ENCODE measurements around the gene PHACTR3. TPM values are rescaled to one million over a fixed set of nuclear protein-coding genes. Genes with fewer than 3 reads are reported as not detected.

Gene PHACTR3
- total RNA-seq, 2 experiments from 2014 or later: not detected

- no peaks in the 10 kb centered on the region for H3K36me3 Mint-ChIP-seq (ENCODE audit: low read depth)
- H3K9me3 Mint-ChIP-seq: peaks cover 13% of the 10 kb centered on the region
- no peaks in the 10 kb centered on the region for H3K4me1 Mint-ChIP-seq (ENCODE audit: low read depth)
- no peak overlapping the region for H3K4me3 Mint-ChIP-seq
- DNase-seq (no peak), ATAC-seq (no peak)
- H3K27ac Mint-ChIP-seq: no peak overlapping the region
- H3K27me3 Mint-ChIP-seq: peaks cover 10% of the 10 kb centered on the region
- intact Hi-C loops (cut with micrococcal nuclease): no loop called here
- TF ChIP-seq CTCF (IDR thresholded peaks at IDR 0.05): no peak
- ChIA-PET POLR2A (no interaction called here), CTCF (no interaction called here)
Measured at GRCh38 chr20:59804871-59805665, 200.7 kb downstream of the PHACTR3 start.

GRCh38 chr20:59805786-59806577, 201.6 kb downstream of the PHACTR3 start:
- H3K4me1 Mint-ChIP-seq (ENCODE audit: low read depth): no peaks in the 10 kb centered on the region

GRCh38 chr20:59806578-59806975, 202.2 kb downstream of the PHACTR3 start:
- no peak overlapping the region for H3K4me3 Mint-ChIP-seq
- DNase-seq (no peak), ATAC-seq (no peak)
- POLR2A ChIA-PET: no interaction called here
- no peak for TF ChIP-seq CTCF (IDR thresholded peaks at IDR 0.05)
- no peak overlapping the region for H3K27ac Mint-ChIP-seq
- H3K27me3 Mint-ChIP-seq: peaks cover 10% of the 10 kb centered on the region
- intact Hi-C loops (cut with micrococcal nuclease): no loop called here
- CTCF ChIA-PET: no interaction called here
- no peaks in the 10 kb centered on the region for H3K36me3 Mint-ChIP-seq (ENCODE audit: low read depth)
- H3K9me3 Mint-ChIP-seq: no peaks in the 10 kb centered on the region
- H3K4me1 Mint-ChIP-seq (ENCODE audit: low read depth): no peaks in the 10 kb centered on the region

More at GRCh38 chr20:59805786-59806577, 201.6 kb downstream of the PHACTR3 start:
- no peaks in the 10 kb centered on the region for H3K36me3 Mint-ChIP-seq (ENCODE audit: low read depth)
- no peak for TF ChIP-seq CTCF (IDR thresholded peaks at IDR 0.05)
- DNase-seq (no peak), ATAC-seq (no peak)
- intact Hi-C loops (cut with micrococcal nuclease): no loop called here
- POLR2A ChIA-PET: no interaction called here
- CTCF ChIA-PET: no interaction called here
- peaks cover 10% of the 10 kb centered on the region for H3K27me3 Mint-ChIP-seq
- no peak overlapping the region for H3K27ac Mint-ChIP-seq
- H3K4me3 Mint-ChIP-seq: no peak overlapping the region
- peaks cover 6% of the 10 kb centered on the region for H3K9me3 Mint-ChIP-seq

- Mint-ChIP-seq H3K27me3 (peaks cover 3% of the 10 kb centered on the region), H3K4me3 (no peak overlapping the region), H3K27ac (no peak overlapping the region), H3K9me3 (no peaks in the 10 kb centered on the region), H3K4me1 (ENCODE audit: low read depth) (no peaks in the 10 kb centered on the region), H3K36me3 (ENCODE audit: low read depth) (no peaks in the 10 kb centered on the region)
- ChIA-PET CTCF (no interaction called here), POLR2A (no interaction called here)
- ATAC-seq: no peak
- no peak for TF ChIP-seq CTCF (IDR thresholded peaks at IDR 0.05)
- intact Hi-C loops (cut with micrococcal nuclease): no loop called here
- DNase-seq: no peak
Measured at GRCh38 chr20:59807909-59808728, 203.8 kb downstream of the PHACTR3 start.

All from activated CD8-positive, alpha-beta T cell treated with anti-CD3 and anti-CD28 coated beads for 36 hours (primary cell).